HG03342 (cell line): Measurements from ENCODE around the gene CEP295NL.
"Not testable (repeated sequence)": the region's sequence is repeated elsewhere in the genome, so short reads cannot be mapped to it uniquely, and the experiment has no call there.

ENCODE experiments used
- ATAC-seq: cut with Tn5 transposase; IDR thresholded peaks from one replicate; pipeline ENCODE4 v1.9.1; 2021; ENCODE audit warnings: mild to moderate bottlenecking, moderate library complexity; ENCODE audit not compliant: unreplicated experiment

CEP295NL gene

GRCh38 chr17:78929908-78930775, 27.1 kb upstream of the CEP295NL start:
- no peak for ATAC-seq

- ATAC-seq: no peak
Measured at GRCh38 chr17:78925662-78926555, 22.9 kb upstream of the CEP295NL start.

GRCh38 chr17:78925234-78925633, 22.2 kb upstream of the CEP295NL start, which contains the start of gene TIMP2:
TSS of gene TIMP2 (minus strand) at chr17:78925387. CDS start at chr17:78925088, 299 bp downstream.
- no peak for ATAC-seq

DNA sequence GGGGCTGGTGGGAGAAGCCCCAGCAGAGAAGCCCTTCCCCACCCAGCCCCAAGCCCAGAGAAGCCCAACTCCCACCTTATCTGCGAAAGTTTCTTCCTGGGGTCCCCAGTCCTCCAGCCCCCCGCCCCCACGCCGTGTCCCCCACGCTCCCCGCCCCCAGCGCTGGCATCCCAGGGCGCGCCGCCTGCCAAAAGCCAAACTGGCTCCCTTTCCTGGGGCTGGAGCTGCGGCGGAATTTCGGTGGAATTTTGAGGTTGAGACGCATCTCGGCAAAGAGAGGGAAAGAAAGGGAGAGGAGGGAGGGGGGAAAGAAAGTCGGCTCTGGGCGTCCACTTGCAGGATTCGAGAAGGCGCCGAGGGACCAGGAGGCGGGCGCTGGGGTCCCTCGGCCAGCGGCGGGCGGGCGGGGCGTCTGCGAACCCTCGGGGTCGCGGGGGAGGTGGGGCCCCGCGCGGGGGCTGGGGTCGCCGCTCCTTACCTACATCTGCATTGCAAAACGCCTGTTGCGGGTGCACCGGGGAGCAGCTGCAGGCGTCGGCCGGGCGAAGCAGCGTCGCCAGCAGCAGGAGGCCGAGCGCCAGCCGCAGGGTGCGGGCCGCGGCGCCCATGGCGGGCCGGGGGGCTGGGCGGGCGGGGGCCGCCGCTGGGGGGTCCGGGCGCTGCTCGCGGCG, 21.6 kb upstream of the CEP295NL start:
- ATAC-seq: no peak

DNA sequence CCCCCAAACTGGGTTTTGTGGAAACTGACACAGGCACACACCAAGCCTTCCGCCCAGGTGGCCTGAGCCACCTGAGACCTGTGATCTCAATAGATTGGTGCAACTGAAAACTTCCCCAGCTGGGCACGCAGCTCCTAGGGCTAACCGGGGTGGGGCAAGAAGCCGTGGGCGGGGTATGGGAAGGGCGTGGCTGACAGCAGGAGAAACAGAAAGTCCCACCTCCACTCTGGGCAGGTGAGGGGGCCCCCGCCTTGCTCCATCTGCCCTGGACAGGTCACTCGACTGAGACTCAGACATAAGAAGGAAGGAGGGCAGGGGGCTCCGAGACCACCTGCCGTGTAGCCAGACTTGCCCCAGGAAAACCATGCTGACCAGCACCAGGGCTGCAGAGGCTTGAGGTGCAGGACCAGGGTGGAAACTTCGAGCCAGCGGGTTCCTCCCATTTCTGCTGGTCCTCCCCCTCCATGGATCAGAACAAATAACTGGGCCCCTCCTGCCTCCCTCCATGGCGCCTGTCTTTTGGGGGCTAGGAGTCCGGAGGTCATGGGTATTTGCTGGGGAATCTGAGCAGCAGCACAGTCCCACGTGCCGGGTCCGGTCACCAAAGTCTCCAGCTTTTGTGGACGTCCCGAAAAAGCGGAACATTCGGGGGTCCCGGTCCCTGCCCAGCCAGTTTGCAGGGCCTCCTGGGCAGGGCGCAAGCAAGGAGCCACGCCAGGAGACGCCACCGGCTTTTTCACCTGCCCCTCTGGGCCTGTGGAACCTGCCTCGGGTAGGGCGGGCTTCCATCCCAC, 20.9 kb upstream of the CEP295NL start:
- no peak for ATAC-seq

DNA sequence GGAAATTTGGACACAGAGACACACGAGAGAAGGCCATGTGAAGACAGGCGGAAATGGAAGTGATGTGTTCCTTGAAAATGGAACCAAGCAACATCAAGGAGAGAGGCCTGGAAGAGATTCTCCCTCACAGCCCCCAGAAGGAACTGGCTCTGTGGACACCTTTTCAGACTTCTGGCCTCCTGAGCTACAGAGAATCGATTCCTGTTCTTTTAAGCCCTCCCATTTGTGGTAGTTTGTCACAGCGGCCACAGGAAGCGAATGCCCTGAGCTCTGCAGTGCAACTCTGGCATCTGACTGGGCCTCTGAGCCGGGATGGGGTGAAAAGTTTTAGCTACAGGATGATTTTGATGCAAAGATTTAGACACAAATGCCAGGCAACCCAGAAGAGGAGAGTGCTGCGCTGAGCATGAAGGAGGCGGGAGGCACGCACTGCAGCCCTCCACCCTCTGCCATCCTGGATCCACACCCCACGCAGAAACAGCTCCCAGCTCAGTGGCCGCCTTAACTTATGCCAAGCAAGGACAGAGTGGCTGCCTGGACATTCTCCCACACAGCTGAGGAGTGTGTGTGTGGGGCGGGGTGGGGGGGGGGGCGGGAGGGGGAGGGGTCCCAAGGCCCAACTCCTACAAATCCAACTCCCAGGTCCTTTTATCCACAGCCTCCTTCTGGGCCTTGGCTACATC, 20.0 kb upstream of the CEP295NL start:
- ATAC-seq: no peak

DNA sequence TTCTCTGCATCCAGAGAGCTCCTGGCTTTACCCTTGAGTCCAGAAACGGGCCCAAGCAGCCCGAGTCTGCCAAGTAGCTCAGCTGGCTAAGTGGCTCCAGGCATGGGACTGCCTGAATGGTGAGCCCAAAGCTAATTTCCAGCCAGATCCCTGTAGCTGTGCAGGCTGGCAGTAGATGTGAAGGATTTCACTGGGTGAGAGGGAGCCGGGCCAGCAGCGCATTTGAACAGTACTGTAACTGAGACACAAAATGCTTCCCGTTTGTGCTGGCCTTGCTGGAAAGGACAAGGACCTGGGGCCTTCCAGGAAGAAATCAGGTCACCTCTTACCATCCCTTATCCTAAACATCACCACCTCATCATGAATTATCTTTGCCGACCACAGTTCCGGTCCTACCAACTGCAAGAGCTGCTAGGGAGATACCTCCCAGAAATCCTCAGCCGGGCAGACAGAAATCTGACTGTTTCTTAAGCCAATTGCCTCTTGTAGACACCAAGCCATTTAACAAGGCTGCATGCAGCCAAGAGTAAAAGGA, 18.5 kb upstream of the CEP295NL start:
- no peak for ATAC-seq

- ATAC-seq: no peak
Measured at GRCh38 chr17:78920528-78920927, 17.5 kb upstream of the CEP295NL start.

GRCh38 chr17:78919861-78920450, 17.0 kb upstream of the CEP295NL start:
- ATAC-seq: no peak

DNA sequence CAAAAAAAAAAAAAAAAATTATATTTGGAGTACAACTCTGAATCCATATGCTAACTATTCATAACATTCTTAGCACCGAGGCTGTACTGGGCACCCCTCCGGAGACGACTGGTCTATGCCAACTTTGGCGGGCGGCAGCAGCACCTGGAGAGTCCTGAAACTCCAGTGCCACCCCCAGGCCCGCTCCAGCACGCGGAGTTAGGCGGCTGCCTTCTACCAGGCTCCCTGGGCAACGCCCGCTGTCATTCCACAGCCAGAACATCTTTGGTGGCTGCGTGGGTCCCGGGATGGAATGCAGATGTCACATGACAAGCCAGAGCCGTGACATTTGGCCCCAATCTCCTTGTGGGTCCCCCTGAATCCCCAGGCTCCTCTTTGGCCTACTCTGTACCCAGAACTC, 16.0 kb upstream of the CEP295NL start:
- no peak for ATAC-seq

GRCh38 chr17:78917451-78918275, 14.7 kb upstream of the CEP295NL start:
- no peak for ATAC-seq

DNA sequence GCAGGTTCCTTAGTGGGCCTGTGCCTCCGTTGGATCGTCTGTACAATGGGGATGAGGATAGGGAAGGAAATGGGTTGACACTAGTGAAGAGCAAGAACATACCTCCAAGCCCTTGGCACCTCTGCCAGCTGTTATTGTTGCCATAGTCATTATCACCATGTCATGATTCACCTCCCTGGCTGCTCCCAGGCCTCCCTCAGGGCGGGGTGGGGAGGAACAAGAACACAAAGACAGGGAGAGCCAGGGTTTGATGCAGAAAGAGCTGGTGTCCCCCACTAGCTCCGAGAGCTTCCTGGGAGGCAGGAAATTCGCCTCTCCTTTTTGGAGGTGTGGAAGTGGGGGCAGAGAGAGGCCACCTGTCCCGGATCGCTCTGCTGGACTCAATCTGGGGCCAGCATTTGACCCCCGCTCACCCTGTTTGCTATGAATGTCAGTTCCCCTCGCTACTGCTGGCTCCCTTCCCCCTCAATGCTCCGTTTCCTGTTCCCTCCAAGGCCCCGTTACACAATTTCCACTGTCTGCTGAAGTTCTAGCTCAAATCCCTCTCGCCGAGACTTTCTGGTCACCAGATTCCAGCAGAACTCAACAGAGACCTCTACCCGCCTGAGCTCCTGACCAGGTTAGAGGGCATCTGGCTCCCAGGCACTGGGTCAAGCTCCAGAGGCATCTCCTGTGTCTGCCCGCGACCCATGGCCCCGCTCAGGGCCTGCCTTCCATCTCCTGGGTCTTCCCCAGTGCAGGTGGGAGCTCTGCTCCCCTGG, 13.1 kb upstream of the CEP295NL start:
- ATAC-seq: no peak

DNA sequence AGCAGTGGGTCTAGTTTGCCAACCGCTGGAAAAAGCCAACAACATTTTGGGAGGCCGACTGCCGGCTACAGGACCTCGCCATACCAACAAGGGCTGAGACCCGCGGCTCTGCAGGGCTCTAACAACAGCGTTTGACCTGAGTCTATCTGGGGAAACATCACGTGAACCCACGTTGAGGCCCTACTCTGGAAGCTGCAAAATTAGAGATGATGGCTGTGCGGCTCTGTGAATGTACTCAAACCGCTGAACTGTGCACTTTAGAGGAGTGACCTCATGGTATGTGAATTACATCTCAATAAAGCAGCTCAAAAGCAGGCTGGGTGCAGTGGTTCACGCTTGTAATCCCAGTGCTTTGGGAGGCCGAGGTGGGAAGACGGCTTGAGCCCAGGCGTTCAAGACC, 10.1 kb upstream of the CEP295NL start:
- no peak for ATAC-seq

GRCh38 chr17:78912082-78912481, 9.1 kb upstream of the CEP295NL start:
- ATAC-seq: no peak

DNA sequence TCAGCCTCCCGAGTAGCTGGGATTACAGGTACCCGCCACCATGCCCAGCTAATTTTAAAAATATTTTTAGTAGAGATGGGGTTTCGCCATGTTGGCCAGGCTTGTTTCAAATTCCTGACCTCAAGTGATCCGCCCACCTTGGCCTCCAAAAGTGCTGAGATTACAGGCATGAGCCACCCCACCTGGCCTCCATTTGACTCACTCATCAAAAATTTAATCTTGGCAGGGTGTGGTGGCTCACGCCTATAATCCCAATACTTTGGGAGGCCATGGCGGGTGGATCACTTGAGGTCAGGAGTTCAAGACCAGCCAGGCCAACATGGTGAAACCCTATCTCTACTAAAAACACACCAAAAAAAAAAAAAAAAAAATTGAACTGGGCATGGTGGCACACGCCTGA, 8.5 kb upstream of the CEP295NL start:
- ATAC-seq: not testable (repeated sequence)

- ATAC-seq: no peak
Measured at GRCh38 chr17:78910497-78911284, 7.7 kb upstream of the CEP295NL start.

DNA sequence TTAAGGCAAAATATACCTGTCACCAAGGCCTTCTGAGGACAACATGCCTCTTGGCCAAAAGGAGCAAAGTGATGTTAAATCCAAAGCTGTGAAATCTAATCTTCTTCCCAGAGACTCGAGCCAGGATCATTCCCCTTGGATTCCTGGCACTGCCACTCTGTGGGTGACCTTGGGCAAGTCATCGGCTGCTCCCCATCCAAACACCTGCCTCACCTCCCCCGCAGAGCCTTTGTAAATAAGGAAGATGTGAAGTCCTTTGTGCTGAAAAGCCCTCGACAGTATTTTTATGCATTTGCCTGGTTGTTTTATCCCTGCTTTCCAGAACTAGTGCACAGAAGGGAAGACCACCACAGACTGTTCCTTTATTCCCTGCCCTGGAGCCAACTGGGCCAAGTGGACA, 5.4 kb upstream of the CEP295NL start:
- no peak for ATAC-seq
